ENCODE measurements around the gene THOC6. TPM values are rescaled to one million over a fixed set of nuclear protein-coding genes. Genes with fewer than 3 reads are reported as not detected.

THOC6 gene
- total and polyA plus RNA-seq, 4 donors: 10.8 to 14.8 (median 11.7) TPM

DNA sequence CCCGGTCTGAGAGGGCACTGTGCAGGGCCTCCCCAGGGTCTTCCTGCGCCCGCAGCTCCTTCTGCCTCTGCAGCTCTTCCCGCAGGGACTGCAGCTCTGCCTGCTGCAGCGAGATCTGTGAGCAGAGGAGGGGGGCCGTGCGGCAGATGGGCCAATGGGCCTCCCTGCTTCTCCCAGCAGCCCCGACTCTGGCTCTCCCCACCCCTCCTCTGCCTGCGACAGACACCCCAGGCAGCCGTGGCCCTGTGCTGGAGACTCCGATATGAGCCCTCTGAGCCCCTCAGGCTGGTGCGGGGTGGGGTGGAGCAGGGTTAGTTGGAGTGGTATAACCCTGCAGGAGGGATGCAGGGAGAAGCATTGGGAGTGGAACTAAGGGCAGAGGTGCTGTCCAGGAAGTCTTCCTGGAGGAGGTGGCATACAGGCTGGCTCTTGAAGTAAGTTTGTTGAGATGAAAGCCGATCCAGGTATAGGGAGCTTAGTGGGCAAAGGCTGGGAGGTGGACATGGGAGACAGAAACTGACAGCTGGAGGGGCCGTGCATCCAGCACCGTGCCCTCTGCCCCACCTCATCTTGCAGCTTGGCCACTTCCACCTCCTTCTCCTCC, 5.0 kb downstream of the THOC6 start:
- H3K4me3 ChIP-seq (ENCODE audit: low read depth in 1 of 3, low read length in 3 of 3): no peak overlapping the region
- H3K36me3 ChIP-seq (ENCODE audit: control insufficient read depth in 4 of 4, insufficient read depth in 3 of 4, low read depth in 1 of 4, low read length in 3 of 4): peaks cover 0 to 14% (median 3%) of the 10 kb centered on the region in 4 donors
- H3K27me3 ChIP-seq (ENCODE audit: control insufficient read depth in 4 of 4, insufficient read depth in 4 of 4, low read length in 3 of 4): peaks cover 0 to 5% (median 2%) of the 10 kb centered on the region in 4 donors
- no peak overlapping the region for H3K9ac ChIP-seq (ENCODE audit: low read depth in 1 of 2, low read length in 2 of 2)
- H3K4me1 ChIP-seq (ENCODE audit: control insufficient read depth in 4 of 4, insufficient read depth in 4 of 4, low read length in 3 of 4): peaks cover 0 to 27% (median 6%) of the 10 kb centered on the region in 4 donors
- 33% methylated on average over 15 of the region's 15 CpGs for WGBS
- no peak overlapping the region for H3K27ac ChIP-seq (ENCODE audit: low read depth in 1 of 2, low read length in 2 of 2)
- TF ChIP-seq, protein P1, sequence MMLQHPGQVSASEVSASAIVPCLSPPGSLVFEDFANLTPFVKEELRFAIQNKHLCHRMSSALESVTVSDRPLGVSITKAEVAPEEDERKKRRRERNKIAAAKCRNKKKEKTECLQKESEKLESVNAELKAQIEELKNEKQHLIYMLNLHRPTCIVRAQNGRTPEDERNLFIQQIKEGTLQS (IDR thresholded peaks at IDR 0.05): no peak
- no peak for TF ChIP-seq FOXA2 (IDR thresholded peaks at IDR 0.05)
- TF ChIP-seq, protein P2, sequence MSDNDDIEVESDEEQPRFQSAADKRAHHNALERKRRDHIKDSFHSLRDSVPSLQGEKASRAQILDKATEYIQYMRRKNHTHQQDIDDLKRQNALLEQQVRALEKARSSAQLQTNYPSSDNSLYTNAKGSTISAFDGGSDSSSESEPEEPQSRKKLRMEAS (IDR thresholded peaks at IDR 0.05): no peak
- TF ChIP-seq, protein P3, sequence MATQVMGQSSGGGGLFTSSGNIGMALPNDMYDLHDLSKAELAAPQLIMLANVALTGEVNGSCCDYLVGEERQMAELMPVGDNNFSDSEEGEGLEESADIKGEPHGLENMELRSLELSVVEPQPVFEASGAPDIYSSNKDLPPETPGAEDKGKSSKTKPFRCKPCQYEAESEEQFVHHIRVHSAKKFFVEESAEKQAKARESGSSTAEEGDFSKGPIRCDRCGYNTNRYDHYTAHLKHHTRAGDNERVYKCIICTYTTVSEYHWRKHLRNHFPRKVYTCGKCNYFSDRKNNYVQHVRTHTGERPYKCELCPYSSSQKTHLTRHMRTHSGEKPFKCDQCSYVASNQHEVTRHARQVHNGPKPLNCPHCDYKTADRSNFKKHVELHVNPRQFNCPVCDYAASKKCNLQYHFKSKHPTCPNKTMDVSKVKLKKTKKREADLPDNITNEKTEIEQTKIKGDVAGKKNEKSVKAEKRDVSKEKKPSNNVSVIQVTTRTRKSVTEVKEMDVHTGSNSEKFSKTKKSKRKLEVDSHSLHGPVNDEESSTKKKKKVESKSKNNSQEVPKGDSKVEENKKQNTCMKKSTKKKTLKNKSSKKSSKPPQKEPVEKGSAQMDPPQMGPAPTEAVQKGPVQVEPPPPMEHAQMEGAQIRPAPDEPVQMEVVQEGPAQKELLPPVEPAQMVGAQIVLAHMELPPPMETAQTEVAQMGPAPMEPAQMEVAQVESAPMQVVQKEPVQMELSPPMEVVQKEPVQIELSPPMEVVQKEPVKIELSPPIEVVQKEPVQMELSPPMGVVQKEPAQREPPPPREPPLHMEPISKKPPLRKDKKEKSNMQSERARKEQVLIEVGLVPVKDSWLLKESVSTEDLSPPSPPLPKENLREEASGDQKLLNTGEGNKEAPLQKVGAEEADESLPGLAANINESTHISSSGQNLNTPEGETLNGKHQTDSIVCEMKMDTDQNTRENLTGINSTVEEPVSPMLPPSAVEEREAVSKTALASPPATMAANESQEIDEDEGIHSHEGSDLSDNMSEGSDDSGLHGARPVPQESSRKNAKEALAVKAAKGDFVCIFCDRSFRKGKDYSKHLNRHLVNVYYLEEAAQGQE (IDR thresholded peaks at IDR 0.05): no peak
- TF ChIP-seq SP1 (IDR thresholded peaks at IDR 0.05): no peak
- TF ChIP-seq HNF4G (IDR thresholded peaks at IDR 0.05): no peak
- no peak for TF ChIP-seq GABPA (IDR thresholded peaks at IDR 0.05 in 1 of 2, conservative IDR thresholded peaks at IDR 0.05 in 1 of 2)
- no peak for TF ChIP-seq RAD21 (IDR thresholded peaks at IDR 0.05)
- no peak for TF ChIP-seq JUND (IDR thresholded peaks at IDR 0.05)
- TF ChIP-seq YY1 (IDR thresholded peaks at IDR 0.05): no peak
- DNase-seq (ENCODE audit: low spot score): no peak
- H3K9me3 ChIP-seq (ENCODE audit: control insufficient read depth in 4 of 4, low read length in 3 of 4): no peaks in the 10 kb centered on the region

DNA sequence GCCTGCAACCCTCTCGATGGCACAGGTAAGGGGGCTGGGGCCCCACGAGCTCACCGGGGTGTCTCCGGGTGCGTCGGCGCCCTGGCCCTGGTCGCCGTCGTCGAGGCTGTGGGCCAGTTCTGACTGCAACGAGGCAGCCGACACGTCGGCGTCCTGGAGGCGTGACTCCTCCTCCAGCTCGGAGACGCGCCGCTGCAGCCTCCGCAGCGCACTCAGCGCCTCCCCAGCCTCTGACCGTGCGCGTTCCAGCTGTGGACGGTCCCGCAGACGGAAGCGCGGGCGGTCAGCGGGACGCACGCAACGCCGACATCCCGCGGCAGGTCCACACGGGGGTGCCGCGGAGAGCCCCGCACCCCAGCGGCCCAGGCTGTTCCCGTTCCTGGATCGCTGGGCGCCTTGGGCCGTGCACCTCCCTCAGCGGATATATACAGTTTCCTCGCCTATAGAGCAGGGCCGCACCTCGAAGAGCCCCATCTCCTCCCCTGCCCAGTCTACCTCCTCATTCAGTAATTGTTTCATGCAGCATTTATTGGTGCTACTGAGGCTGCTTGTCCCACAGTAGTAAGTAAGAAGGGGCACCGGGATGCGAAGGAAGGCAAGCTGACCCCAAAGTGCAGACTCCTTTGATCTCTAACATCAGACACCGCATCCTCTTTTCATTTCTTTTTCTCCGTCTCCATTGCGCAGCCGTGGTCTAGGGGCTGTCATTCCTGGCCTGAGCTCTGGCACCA, 5.8 kb downstream of the THOC6 start:
- Histone ChIP-seq H3K27me3 (ENCODE audit: control insufficient read depth in 4 of 4, insufficient read depth in 4 of 4, low read length in 3 of 4) (peaks cover 0 to 5% (median 2%) of the 10 kb centered on the region in 4 donors), H3K9ac (ENCODE audit: low read depth in 1 of 2, low read length in 2 of 2) (no peak overlapping the region), H3K36me3 (ENCODE audit: control insufficient read depth in 4 of 4, insufficient read depth in 3 of 4, low read depth in 1 of 4, low read length in 3 of 4) (peaks cover 0 to 14% (median 3%) of the 10 kb centered on the region in 4 donors), H3K4me1 (ENCODE audit: control insufficient read depth in 4 of 4, insufficient read depth in 4 of 4, low read length in 3 of 4) (peaks cover 0 to 22% (median 6%) of the 10 kb centered on the region in 4 donors), H3K9me3 (ENCODE audit: control insufficient read depth in 4 of 4, low read length in 3 of 4) (no peaks in the 10 kb centered on the region), H3K27ac (ENCODE audit: low read depth in 1 of 2, low read length in 2 of 2) (no peak overlapping the region), H3K4me3 (ENCODE audit: low read depth in 1 of 3, low read length in 3 of 3) (no peak overlapping the region)
- no peak for DNase-seq (ENCODE audit: low spot score)
- TF ChIP-seq, protein P4, sequence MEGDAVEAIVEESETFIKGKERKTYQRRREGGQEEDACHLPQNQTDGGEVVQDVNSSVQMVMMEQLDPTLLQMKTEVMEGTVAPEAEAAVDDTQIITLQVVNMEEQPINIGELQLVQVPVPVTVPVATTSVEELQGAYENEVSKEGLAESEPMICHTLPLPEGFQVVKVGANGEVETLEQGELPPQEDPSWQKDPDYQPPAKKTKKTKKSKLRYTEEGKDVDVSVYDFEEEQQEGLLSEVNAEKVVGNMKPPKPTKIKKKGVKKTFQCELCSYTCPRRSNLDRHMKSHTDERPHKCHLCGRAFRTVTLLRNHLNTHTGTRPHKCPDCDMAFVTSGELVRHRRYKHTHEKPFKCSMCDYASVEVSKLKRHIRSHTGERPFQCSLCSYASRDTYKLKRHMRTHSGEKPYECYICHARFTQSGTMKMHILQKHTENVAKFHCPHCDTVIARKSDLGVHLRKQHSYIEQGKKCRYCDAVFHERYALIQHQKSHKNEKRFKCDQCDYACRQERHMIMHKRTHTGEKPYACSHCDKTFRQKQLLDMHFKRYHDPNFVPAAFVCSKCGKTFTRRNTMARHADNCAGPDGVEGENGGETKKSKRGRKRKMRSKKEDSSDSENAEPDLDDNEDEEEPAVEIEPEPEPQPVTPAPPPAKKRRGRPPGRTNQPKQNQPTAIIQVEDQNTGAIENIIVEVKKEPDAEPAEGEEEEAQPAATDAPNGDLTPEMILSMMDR (IDR thresholded peaks at IDR 0.05; ENCODE audit: low read depth, low read length, missing input control): no peak
- TF ChIP-seq TAF1 (conservative IDR thresholded peaks at IDR 0.05) (no peak), HNF4A (conservative IDR thresholded peaks at IDR 0.05) (no peak), SP1 (IDR thresholded peaks at IDR 0.05) (no peak), GABPA (IDR thresholded peaks at IDR 0.05 in 1 of 2, conservative IDR thresholded peaks at IDR 0.05 in 1 of 2) (no peak), NR2F2 (IDR thresholded peaks at IDR 0.05) (no peak)
- TF ChIP-seq, protein P1 (IDR thresholded peaks at IDR 0.05): no peak
- 21% methylated on average over 59 of the region's 59 CpGs for WGBS
